Mesendoderm (in vitro differentiated cells): ENCODE measurements around the gene RAPGEF2.

Source experiments
- DNase-seq: peaks from one replicate; pipeline ENCODE4 v3.0.0; 2013
- H2AK5ac ChIP-seq: 2 replicates; pipeline ENCODE4 v1.6.1; 2013; ENCODE audit warnings: low read length, inconsistent platforms
- H2BK120ac ChIP-seq: 2 replicates; pipeline ENCODE4 v1.6.1; 2013; ENCODE audit warnings: low read depth, mild to moderate bottlenecking, low read length, moderate library complexity, mixed read lengths
- H2BK15ac ChIP-seq: replicated peaks from 2 replicates; pipeline ENCODE4 v1.6.1; 2013; ENCODE audit warnings: low read depth, mild to moderate bottlenecking, moderate library complexity
- H2BK5ac ChIP-seq: 2 replicates; pipeline ENCODE4 v1.6.1; 2013; ENCODE audit warnings: low read length, inconsistent platforms
- H3K18ac ChIP-seq: 2 replicates; pipeline ENCODE4 v1.6.1; 2013; ENCODE audit warnings: mild to moderate bottlenecking, low read length, mixed read lengths
- H3K23ac ChIP-seq: one replicate; pipeline ENCODE4 v1.6.1; 2013; ENCODE audit warnings: low read length
- H3K27ac ChIP-seq: 2 replicates; pipeline ENCODE4 v1.5.1; 2013; ENCODE audit warnings: low read depth, mild to moderate bottlenecking, inconsistent platforms, low read length, moderate library complexity
- H3K27me3 ChIP-seq: 2 replicates; pipeline ENCODE4 v1.6.1; 2013; ENCODE audit warnings: low read length, control low read depth, mild to moderate bottlenecking, inconsistent platforms; ENCODE audit not compliant: insufficient read depth, poor library complexity
- H3K36me3 ChIP-seq: 2 replicates; pipeline ENCODE4 v1.6.1; 2013; ENCODE audit warnings: low read length, inconsistent platforms; ENCODE audit not compliant: control insufficient read depth, insufficient read depth
- H3K4ac ChIP-seq: one replicate; pipeline ENCODE4 v1.6.1; 2013; ENCODE audit warnings: low read depth, mild to moderate bottlenecking, low read length, moderate library complexity
- H3K4me1 ChIP-seq: 2 replicates; pipeline ENCODE4 v1.6.1; 2013; ENCODE audit warnings: low read depth, low read length, inconsistent platforms; ENCODE audit not compliant: control insufficient read depth
- H3K4me2 ChIP-seq: 2 replicates; pipeline ENCODE4 v1.6.1; 2013; ENCODE audit warnings: low read length
- H3K4me3 ChIP-seq: 2 replicates; pipeline ENCODE4 v1.5.1; 2013; ENCODE audit warnings: mild to moderate bottlenecking, low read length
- H3K56ac ChIP-seq: one replicate; pipeline ENCODE4 v1.6.1; 2013; ENCODE audit warnings: low read length
- H3K79me1 ChIP-seq: 2 replicates; pipeline ENCODE4 v1.6.1; 2013; ENCODE audit warnings: low read length, inconsistent platforms
- H3K79me2 ChIP-seq: 2 replicates; pipeline ENCODE4 v1.6.1; 2013; ENCODE audit warnings: mild to moderate bottlenecking, low read length; ENCODE audit not compliant: control insufficient read depth, insufficient read depth
- H3K9ac ChIP-seq: 2 replicates; pipeline ENCODE4 v1.6.1; 2013; ENCODE audit warnings: low read length, inconsistent platforms
- H4K5ac ChIP-seq: one replicate; pipeline ENCODE4 v1.6.1; 2013; ENCODE audit warnings: low read length
- H4K8ac ChIP-seq: one replicate; pipeline ENCODE4 v1.6.1; 2013; ENCODE audit warnings: low read depth, mild to moderate bottlenecking, control low read depth, low read length, moderate library complexity
- WGBS: extraction: QIAGEN DNeasy Blood & Tissue Kit; methylation state at CpG from one replicate; pipeline ENCODE4 v1.1.7; 2013; ENCODE audit warnings: low lambda C conversion rate, missing lambda C conversion rate; ENCODE audit not compliant: insufficient coverage; ENCODE audit errors: extremely low coverage; 5-methylcytosine and 5-hydroxymethylcytosine counted together

RAPGEF2 gene

GRCh38 chr4:159117564-159117963, 14.7 kb downstream of the RAPGEF2 start:
- Histone ChIP-seq H3K9ac (no peak overlapping the region), H3K4me3 (no peak overlapping the region), H3K79me1 (peaks cover 8% of the 10 kb centered on the region), H4K8ac (no peak overlapping the region), H3K56ac (no peak overlapping the region), H4K5ac (no peak overlapping the region), H3K23ac (no peak overlapping the region), H3K4me1 (no peaks in the 10 kb centered on the region), H3K4ac (no peak overlapping the region), H2BK5ac (no peak overlapping the region), H3K79me2 (peaks cover 32% of the 10 kb centered on the region), H2AK5ac (no peak overlapping the region), H3K27ac (no peak overlapping the region), H3K18ac (no peak overlapping the region), H2BK120ac (no peak overlapping the region), H2BK15ac (no peak overlapping the region), H3K4me2 (no peak overlapping the region), H3K36me3 (no peaks in the 10 kb centered on the region), H3K27me3 (no peaks in the 10 kb centered on the region)
- DNase-seq, result no peak
- no CpG with 5 or more reads among the region's 2 CpGs for WGBS

DNA sequence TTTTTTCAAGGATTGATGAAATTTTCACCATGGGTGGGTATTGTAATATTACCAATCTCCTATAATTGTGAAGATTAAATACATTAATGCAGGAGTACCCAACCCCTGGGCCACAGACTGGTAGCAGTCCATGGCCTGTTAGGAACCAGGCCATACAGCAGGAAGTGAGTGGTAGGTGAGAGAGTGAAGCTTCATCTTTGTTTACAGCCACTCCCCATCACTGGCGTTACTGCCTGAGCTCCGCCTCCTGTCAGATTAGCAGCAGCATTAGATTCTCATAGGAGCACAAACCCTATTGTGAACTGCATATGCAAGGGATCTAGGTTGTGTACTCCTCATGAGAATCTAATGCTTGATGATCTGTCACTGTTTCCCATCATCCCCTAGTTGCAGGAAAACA, 15.1 kb downstream of the RAPGEF2 start:
- Histone ChIP-seq H3K79me1 (peaks cover 8% of the 10 kb centered on the region), H3K9ac (no peak overlapping the region), H3K4ac (no peak overlapping the region), H3K56ac (no peak overlapping the region), H2AK5ac (no peak overlapping the region), H4K8ac (no peak overlapping the region), H3K27me3 (no peaks in the 10 kb centered on the region), H3K79me2 (peaks cover 31% of the 10 kb centered on the region), H3K4me2 (no peak overlapping the region), H3K4me3 (no peak overlapping the region), H2BK15ac (no peak overlapping the region), H3K18ac (no peak overlapping the region), H3K23ac (no peak overlapping the region), H2BK120ac (no peak overlapping the region), H3K4me1 (no peaks in the 10 kb centered on the region), H3K36me3 (no peaks in the 10 kb centered on the region), H2BK5ac (no peak overlapping the region), H4K5ac (no peak overlapping the region), H3K27ac (no peak overlapping the region)
- no CpG with 5 or more reads among the region's 2 CpGs for WGBS
- no peak for DNase-seq

DNA sequence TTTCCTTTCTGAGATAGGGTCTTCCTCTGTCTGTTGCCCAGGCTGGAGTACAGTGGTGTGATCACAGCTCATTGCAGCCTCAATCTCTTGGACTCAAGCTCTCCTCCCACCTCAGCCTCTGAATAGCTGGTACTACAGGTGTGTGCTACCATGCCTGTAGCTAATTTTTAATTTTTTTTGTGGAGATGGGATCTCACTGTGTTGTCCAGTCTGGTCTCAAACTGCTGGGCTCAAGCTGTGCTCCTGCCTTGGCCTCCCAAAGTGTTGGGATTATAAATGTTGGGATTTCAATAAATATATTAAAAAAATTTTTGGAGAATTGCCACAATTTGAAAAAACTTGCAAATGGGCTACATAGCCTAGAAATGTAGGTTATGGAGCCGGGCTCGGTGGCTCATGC, 18.5 kb downstream of the RAPGEF2 start:
- Histone ChIP-seq H3K56ac (no peak overlapping the region), H3K4ac (no peak overlapping the region), H3K9ac (no peak overlapping the region), H3K36me3 (no peaks in the 10 kb centered on the region), H2BK5ac (no peak overlapping the region), H2BK15ac (no peak overlapping the region), H3K79me1 (peaks cover 8% of the 10 kb centered on the region), H3K79me2 (peaks cover 33% of the 10 kb centered on the region), H3K27ac (no peak overlapping the region), H3K23ac (no peak overlapping the region), H4K8ac (no peak overlapping the region), H3K18ac (no peak overlapping the region), H3K4me3 (no peak overlapping the region), H2BK120ac (no peak overlapping the region), H4K5ac (no peak overlapping the region), H3K4me1 (no peaks in the 10 kb centered on the region), H3K4me2 (no peak overlapping the region), H2AK5ac (no peak overlapping the region), H3K27me3 (no peaks in the 10 kb centered on the region)
- no peak for DNase-seq
- no CpG with 5 or more reads among the region's 2 CpGs for WGBS

GRCh38 chr4:159126716-159127115, 23.8 kb downstream of the RAPGEF2 start:
- H3K4me3 ChIP-seq, result no peak overlapping the region
- no peak for DNase-seq
- H3K4me2 ChIP-seq, result no peak overlapping the region
- no peak overlapping the region for H3K23ac ChIP-seq
- H2BK15ac ChIP-seq, result no peak overlapping the region
- H3K27ac ChIP-seq, result no peak overlapping the region
- H3K79me2 ChIP-seq, result peaks cover 24% of the 10 kb centered on the region
- no peak overlapping the region for H3K9ac ChIP-seq
- no peak overlapping the region for H3K4ac ChIP-seq
- WGBS, result no CpG with 5 or more reads among the region's 5 CpGs
- no peaks in the 10 kb centered on the region for H3K36me3 ChIP-seq
- H2BK120ac ChIP-seq, result no peak overlapping the region
- H3K56ac ChIP-seq, result no peak overlapping the region
- no peaks in the 10 kb centered on the region for H3K79me1 ChIP-seq
- no peak overlapping the region for H4K8ac ChIP-seq
- H3K18ac ChIP-seq, result no peak overlapping the region
- no peaks in the 10 kb centered on the region for H3K27me3 ChIP-seq
- H2AK5ac ChIP-seq, result no peak overlapping the region
- no peak overlapping the region for H4K5ac ChIP-seq
- H2BK5ac ChIP-seq, result no peak overlapping the region
- peaks cover 5% of the 10 kb centered on the region for H3K4me1 ChIP-seq

GRCh38 chr4:159127745-159128518, 25.1 kb downstream of the RAPGEF2 start:
- Histone ChIP-seq H3K9ac (no peak overlapping the region), H3K4me2 (no peak overlapping the region), H2BK15ac (no peak overlapping the region), H3K36me3 (no peaks in the 10 kb centered on the region), H4K5ac (no peak overlapping the region), H3K4me1 (peaks cover 9% of the 10 kb centered on the region), H3K4me3 (no peak overlapping the region), H3K18ac (no peak overlapping the region), H3K27ac (no peak overlapping the region), H2BK5ac (no peak overlapping the region), H3K79me1 (peaks cover 2% of the 10 kb centered on the region), H2BK120ac (no peak overlapping the region), H3K79me2 (peaks cover 31% of the 10 kb centered on the region), H3K23ac (no peak overlapping the region), H2AK5ac (no peak overlapping the region), H3K56ac (no peak overlapping the region), H3K27me3 (no peaks in the 10 kb centered on the region), H3K4ac (no peak overlapping the region), H4K8ac (no peak overlapping the region)
- WGBS, result no CpG with 5 or more reads among the region's 4 CpGs
- no peak for DNase-seq
